BLaER1 (cell line): ENCODE data around the gene ZNF341.

Experiments used
- H3K27ac ChIP-seq: shearing (Covaris generic); formaldehyde crosslinking; 2 replicates; pipeline ENCODE4 v1.8.1; 2022
- H3K27me3 ChIP-seq: shearing (Covaris generic); formaldehyde crosslinking; 2 replicates; pipeline ENCODE4 v1.8.1; 2022
- H3K36me3 ChIP-seq: shearing (Covaris generic); formaldehyde crosslinking; 2 replicates; pipeline ENCODE4 v1.8.1; 2022
- H3K4me1 ChIP-seq: shearing (Covaris generic); formaldehyde crosslinking; 2 replicates; pipeline ENCODE4 v1.8.1; 2022
- H3K4me2 ChIP-seq: shearing (Covaris generic); formaldehyde crosslinking; 2 replicates; pipeline ENCODE4 v1.8.1; 2022
- H3K4me3 ChIP-seq: shearing (Covaris generic); formaldehyde crosslinking; 2 replicates; pipeline ENCODE4 v1.8.1; 2022
- H3K9ac ChIP-seq: shearing (Covaris generic); formaldehyde crosslinking; 2 replicates; pipeline ENCODE4 v1.8.1; 2022
- H3K9me3 ChIP-seq: shearing (Covaris generic); formaldehyde crosslinking; 2 replicates; pipeline ENCODE4 v1.8.1; 2022
- H4K20me1 ChIP-seq: shearing (Covaris generic); formaldehyde crosslinking; 2 replicates; pipeline ENCODE4 v1.8.1; 2022
- Cebpa-rat ChIP-seq: shearing (Covaris generic); IDR thresholded peaks from 2 replicates; pipeline ENCODE4 v1.8.1; 2022

The ZNF341 gene

DNA sequence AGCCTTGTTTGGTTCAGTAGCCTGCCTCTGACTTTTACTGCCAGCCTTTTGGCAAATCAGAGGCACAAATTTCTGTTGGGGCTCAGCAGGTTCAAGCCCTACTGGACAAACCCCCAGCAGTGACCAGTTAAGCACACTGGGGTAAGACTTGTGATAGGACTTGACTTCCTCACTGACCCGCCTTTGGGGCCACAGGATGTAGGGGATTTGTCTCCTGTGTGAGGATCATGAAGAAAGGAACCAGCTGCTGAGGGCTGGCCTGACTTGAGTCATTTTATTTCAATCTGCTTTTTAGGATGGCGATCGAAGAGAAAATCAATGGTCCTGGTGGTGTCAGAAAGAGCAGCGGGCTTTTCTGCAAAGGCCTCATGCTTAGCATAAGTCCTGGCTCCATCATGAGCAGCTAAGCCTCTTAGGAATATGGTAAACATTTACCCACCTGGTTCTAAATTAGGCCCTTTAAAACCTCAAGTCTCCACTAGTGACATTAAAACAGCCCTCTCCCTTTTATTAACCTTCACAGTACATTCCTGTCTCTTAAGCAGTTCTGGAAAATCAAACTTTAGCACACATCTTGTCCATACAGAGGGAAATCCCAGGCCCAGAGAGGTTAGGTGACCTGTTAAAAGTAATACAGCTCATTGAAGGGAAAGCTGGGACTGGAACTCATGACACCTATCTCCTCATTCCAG is 96.0 kb downstream of the ZNF341 start:
- Histone ChIP-seq H4K20me1 (peaks cover 100% of the 10 kb centered on the region), H3K27me3 (no peaks in the 10 kb centered on the region), H3K4me1 (peaks cover 46% of the 10 kb centered on the region), H3K9me3 (no peaks in the 10 kb centered on the region), H3K36me3 (peaks cover 35% of the 10 kb centered on the region), H3K4me3 (no peak overlapping the region), H3K27ac (peak overlapping the region; percentile 67), H3K4me2 (peak overlapping the region; percentile 75), H3K9ac (peak overlapping the region; percentile 49; the same call in 1 of the 2 replicates)
- no peak for TF ChIP-seq Cebpa-rat

DNA sequence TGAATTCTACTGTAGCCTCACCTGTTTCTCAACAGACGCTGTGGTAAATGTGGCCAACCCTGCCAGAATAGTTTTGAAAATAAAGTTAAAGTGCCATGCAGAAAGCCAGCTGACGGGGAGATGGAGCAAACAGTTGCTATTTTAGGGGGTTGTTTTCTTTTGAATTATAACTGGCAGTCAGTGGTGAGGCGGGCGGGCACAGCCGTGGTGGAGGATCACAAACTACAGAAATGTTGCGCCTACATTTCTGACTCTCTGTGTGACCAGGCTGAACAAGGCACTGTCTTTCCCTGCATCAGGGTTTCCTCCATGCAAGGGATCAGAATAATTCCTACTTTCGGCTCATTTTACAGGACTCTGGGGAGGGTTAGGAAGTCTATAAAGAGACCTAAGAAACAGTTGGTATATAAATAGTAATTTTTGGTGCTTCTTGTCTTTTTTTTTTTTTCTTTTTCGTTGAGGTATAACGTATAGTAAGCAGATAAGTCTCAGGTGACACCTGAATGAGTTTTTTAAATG is 96.6 kb downstream of the ZNF341 start:
- H3K9me3 ChIP-seq, result no peaks in the 10 kb centered on the region
- no peak overlapping the region for H3K4me3 ChIP-seq
- H3K36me3 ChIP-seq, result peaks cover 37% of the 10 kb centered on the region
- H3K9ac ChIP-seq, result peak overlapping the region; percentile 49; the same call in 1 of the 2 replicates
- peak overlapping the region; percentile 67 for H3K27ac ChIP-seq
- H3K4me2 ChIP-seq, result peak overlapping the region; percentile 75
- H3K4me1 ChIP-seq, result peaks cover 46% of the 10 kb centered on the region
- no peaks in the 10 kb centered on the region for H3K27me3 ChIP-seq
- TF ChIP-seq Cebpa-rat, result no peak
- H4K20me1 ChIP-seq, result peaks cover 100% of the 10 kb centered on the region

DNA sequence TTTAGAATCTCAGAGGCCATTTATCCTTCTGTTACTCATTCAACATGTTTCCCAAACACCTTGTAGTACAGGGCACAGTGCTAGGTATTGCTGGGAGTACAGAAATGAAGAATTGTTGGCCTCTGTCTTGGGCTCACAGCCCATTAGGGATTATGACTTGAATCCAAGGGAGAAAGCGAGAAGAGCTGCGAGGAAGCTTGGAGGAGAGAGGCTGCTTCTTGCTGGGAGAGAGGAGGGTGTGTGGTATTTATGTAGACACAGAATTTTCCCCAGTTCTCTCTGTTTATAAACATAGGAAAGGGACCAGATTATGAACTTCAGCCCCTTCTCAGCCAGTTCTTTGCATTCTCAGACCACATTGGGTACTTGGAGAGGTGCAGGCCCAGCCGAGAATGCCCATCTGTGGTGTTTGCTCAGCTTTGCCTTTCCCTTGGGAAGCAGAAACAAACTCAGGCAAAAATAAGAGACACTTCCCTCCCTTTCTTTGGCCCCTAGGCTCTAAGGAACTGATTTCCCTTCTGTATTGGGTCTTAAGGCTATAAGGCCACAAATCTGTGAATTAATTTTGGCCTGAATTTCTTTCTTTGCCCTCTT is 97.3 kb downstream of the ZNF341 start:
- H3K27ac ChIP-seq, result peak overlapping the region; percentile 67
- H3K9ac ChIP-seq, result peak overlapping the region; percentile 49

DNA sequence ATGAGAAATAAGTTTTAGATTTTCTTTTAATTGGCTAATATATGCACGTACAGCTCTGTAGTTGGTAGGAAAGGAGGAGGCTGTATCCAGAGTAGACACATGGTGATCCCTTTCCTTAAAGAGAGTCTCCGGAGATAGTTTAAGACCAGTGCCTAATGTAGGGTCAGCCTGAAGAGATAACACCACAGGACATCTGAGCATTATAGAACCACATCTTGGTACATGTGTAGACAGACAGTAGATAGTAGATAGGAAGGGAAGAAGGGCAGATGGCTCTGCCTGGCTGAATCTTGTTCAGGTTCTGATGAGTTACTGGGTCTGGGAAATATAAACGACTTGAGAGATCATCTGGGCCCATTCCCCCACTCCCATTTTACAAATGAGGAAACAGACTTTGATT is 97.8 kb downstream of the ZNF341 start:
- Histone ChIP-seq H3K27me3 (no peaks in the 10 kb centered on the region), H3K9ac (peak overlapping the region; percentile 49; the same call in 1 of the 2 replicates), H3K4me2 (peak overlapping the region; percentile 75), H3K36me3 (peaks cover 42% of the 10 kb centered on the region), H3K9me3 (0 out of 2 replicates have a peak, but pooled peaks cover under 1% of the 10 kb centered on the region), H3K27ac (peak overlapping the region; percentile 67; the same call in 1 of the 2 replicates), H3K4me1 (peaks cover 46% of the 10 kb centered on the region), H4K20me1 (peaks cover 100% of the 10 kb centered on the region), H3K4me3 (no peak overlapping the region)
- TF ChIP-seq Cebpa-rat, result no peak

More for the DNA sequence above, 97.3 kb downstream of the ZNF341 start:
- H3K9me3 ChIP-seq, result no peaks in the 10 kb centered on the region
- H3K27me3 ChIP-seq, result no peaks in the 10 kb centered on the region
- H3K4me2 ChIP-seq, result peak overlapping the region; percentile 75
- H3K36me3 ChIP-seq, result peaks cover 37% of the 10 kb centered on the region
- H3K4me3 ChIP-seq, result no peak overlapping the region
- peaks cover 46% of the 10 kb centered on the region for H3K4me1 ChIP-seq
- H4K20me1 ChIP-seq, result peaks cover 100% of the 10 kb centered on the region
- no peak for TF ChIP-seq Cebpa-rat

DNA sequence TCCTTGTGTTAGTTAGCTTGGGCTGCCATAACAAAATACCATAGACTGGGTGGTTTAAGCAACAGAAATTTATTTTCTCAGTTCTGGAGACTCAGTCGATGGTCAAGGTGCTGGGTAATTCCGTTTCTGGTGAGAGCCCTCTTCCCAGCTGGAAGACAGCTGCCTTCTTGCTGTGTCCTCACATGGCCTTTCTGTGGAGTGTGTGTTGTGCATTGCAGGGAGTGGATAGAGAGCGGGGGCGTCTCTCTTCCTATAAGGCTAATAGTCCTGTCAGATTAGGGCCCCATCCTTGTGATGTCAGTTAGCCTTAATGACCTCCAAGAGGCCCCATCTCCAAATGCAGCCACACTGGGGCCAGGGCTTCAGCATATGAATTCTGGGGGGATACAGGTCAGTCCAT is 98.6 kb downstream of the ZNF341 start:
- H3K4me2 ChIP-seq, result peak overlapping the region; percentile 75
- H3K4me3 ChIP-seq, result no peak overlapping the region
- no peak overlapping the region for H3K9ac ChIP-seq
- TF ChIP-seq Cebpa-rat, result no peak
- H4K20me1 ChIP-seq, result peaks cover 100% of the 10 kb centered on the region
- H3K9me3 ChIP-seq, result 0 out of 2 replicates have a peak, but pooled peaks cover 4% of the 10 kb centered on the region
- no peaks in the 10 kb centered on the region for H3K27me3 ChIP-seq
- H3K27ac ChIP-seq, result peak overlapping the region; percentile 67; the same call in 1 of the 2 replicates
- peaks cover 46% of the 10 kb centered on the region for H3K4me1 ChIP-seq
- peaks cover 49% of the 10 kb centered on the region for H3K36me3 ChIP-seq

DNA sequence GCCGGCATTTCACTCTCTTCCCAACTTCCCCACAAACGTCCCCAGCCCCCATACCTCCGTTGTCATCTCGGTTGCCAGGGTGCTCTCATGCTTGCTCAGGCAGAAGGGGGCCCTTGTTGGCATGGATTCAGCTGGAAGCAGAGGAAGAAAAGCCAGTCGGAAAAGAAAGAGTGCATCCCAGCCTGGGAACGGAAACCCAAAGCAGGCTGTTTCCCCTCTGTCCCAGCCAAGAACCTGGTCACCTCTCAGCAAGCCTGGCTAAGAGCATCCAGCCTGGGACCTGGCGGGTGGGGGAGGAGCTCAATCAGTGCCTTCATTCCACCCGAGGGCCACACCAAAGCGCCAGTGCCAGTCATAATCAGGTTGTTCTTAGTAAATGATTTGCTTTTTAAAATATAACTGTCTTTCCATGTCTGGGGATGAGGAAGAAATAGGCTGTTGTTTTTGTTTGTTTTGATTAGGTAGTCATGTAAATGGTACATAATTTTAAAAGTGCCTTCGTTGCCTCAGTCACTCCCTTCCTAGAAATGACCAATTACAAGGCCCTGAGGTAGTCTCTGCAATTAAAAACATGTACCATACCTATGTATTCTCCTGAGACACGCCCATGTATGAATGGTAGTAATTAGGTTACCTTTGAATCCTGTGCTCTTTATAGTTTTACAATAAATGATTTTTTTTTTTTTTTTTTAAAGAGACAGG is 100.5 kb downstream of the ZNF341 start:
- H3K4me3 ChIP-seq, result no peak overlapping the region
- H3K27ac ChIP-seq, result no peak overlapping the region
- H3K27me3 ChIP-seq, result no peaks in the 10 kb centered on the region
- no peak overlapping the region for H3K4me2 ChIP-seq
- H3K9me3 ChIP-seq, result 0 out of 2 replicates have a peak, but pooled peaks cover 4% of the 10 kb centered on the region
- H3K4me1 ChIP-seq, result peaks cover 45% of the 10 kb centered on the region
- no peak overlapping the region for H3K9ac ChIP-seq
- H4K20me1 ChIP-seq, result peaks cover 100% of the 10 kb centered on the region
- no peak for TF ChIP-seq Cebpa-rat
- peaks cover 60% of the 10 kb centered on the region for H3K36me3 ChIP-seq

DNA sequence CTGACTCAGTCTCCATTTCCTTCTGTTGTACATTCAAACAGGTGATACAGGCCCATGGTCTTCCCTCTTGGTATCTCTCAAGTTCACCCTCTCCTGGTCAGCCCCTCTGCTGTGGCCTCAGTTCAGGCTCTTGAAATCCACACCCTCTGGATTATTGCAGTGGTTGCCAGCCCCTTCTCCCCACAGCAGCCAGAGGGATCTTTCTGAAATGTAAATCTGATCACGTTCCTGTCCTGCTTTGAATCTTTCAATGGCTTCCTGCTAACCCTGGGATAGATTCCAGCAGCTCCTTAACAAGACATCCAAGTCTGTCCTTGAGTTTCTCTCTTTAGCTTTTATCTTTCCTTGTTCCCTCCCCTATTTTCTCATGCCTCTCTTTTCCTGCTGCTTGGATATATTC is 101.5 kb downstream of the ZNF341 start:
- Histone ChIP-seq H3K4me3 (no peak overlapping the region), H4K20me1 (peaks cover 100% of the 10 kb centered on the region), H3K27me3 (no peaks in the 10 kb centered on the region), H3K27ac (no peak overlapping the region), H3K36me3 (peaks cover 60% of the 10 kb centered on the region), H3K4me1 (peaks cover 45% of the 10 kb centered on the region), H3K9me3 (0 out of 2 replicates have a peak, but pooled peaks cover 4% of the 10 kb centered on the region), H3K9ac (no peak overlapping the region), H3K4me2 (no peak overlapping the region)
- TF ChIP-seq Cebpa-rat, result no peak

DNA sequence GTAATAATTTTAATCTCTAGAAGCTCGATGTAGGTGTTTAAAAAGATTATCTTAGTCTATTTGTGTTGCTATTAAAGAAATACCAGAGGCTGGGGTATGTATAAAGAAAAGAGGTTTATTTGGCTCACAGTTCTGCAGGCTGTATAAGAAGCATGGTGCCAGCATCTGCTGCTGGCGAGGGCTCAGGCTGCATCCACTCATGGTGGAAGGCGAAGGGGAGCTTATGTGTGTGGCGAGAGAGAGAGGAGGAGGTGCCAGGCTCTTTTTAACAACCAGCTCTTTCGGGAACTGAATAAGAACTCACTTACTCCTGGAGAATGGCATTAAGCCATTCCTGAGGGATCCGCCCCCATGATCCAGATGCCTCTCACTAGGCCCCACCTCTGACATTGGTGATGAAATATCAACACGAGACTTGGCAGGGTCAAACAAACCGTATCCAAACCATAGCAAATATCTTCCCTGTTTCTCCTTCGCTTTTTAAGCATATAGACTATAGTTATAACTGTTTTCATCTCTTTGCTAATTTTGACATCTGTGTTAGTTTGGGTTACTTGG is 103.9 kb downstream of the ZNF341 start:
- Histone ChIP-seq H3K9ac (no peak overlapping the region), H4K20me1 (peaks cover 100% of the 10 kb centered on the region), H3K4me1 (peaks cover 39% of the 10 kb centered on the region), H3K9me3 (0 out of 2 replicates have a peak, but pooled peaks cover 4% of the 10 kb centered on the region), H3K27ac (no peak overlapping the region), H3K36me3 (peaks cover 54% of the 10 kb centered on the region), H3K4me2 (no peak overlapping the region), H3K27me3 (no peaks in the 10 kb centered on the region), H3K4me3 (no peak overlapping the region)
- TF ChIP-seq Cebpa-rat, result no peak

DNA sequence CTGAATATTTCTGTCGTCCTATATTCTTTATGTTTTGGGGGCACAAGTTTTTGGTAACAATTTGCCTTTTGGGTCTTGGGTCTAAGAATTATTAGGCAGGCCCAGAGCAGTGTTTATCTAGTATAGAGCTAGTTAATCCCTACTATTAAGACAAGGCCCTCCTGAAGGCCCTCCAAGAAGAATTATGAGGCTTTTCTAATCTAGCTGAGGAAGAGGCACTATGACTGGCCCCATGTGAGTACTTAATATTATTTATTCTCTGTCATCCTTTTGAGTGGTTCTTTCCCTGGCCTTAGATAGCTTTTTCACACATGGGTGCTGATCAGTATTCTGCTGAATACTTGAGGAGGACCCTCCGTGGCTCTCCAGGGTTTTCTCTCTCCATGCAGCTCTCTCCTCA is 104.5 kb downstream of the ZNF341 start:
- TF ChIP-seq Cebpa-rat, result no peak
- no peak overlapping the region for H3K4me3 ChIP-seq
- H3K4me1 ChIP-seq, result peaks cover 39% of the 10 kb centered on the region
- no peak overlapping the region for H3K27ac ChIP-seq
- 0 out of 2 replicates have a peak, but pooled peaks cover 4% of the 10 kb centered on the region for H3K9me3 ChIP-seq
- no peak overlapping the region; the same call in 1 of the 2 replicates for H3K4me2 ChIP-seq
- H4K20me1 ChIP-seq, result peaks cover 100% of the 10 kb centered on the region
- no peaks in the 10 kb centered on the region for H3K27me3 ChIP-seq
- H3K9ac ChIP-seq, result no peak overlapping the region
- H3K36me3 ChIP-seq, result peaks cover 50% of the 10 kb centered on the region
